ENCODE results near the gene RALGPS1. TPM values are rescaled to one million over a fixed set of nuclear protein-coding genes. Genes with fewer than 3 reads are reported as not detected.

RALGPS1 gene
- total RNA-seq, 2 experiments from 2014 or later, result 1.9 to 4.4 TPM

GRCh38 chr9:126885131-126885641 lies 29.4 kb upstream of the RALGPS1 start:
- Mint-ChIP-seq H3K27ac (no peak overlapping the region), H3K36me3 (peaks cover 6% of the 10 kb centered on the region), H3K4me1 (no peaks in the 10 kb centered on the region), H3K4me3 (no peak overlapping the region), H3K27me3 (no peaks in the 10 kb centered on the region), H3K9me3 (ENCODE audit: low read depth) (no peaks in the 10 kb centered on the region)
- CTCF ChIA-PET, result no interaction called here
- ATAC-seq, result no peak
- DNase-seq, result no peak

- Mint-ChIP-seq H3K27me3 (no peaks in the 10 kb centered on the region), H3K9me3 (ENCODE audit: low read depth) (no peaks in the 10 kb centered on the region), H3K27ac (no peak overlapping the region), H3K36me3 (no peaks in the 10 kb centered on the region), H3K4me3 (no peak overlapping the region), H3K4me1 (no peaks in the 10 kb centered on the region)
- CTCF ChIA-PET, result no interaction called here
- DNase-seq, result no peak
- no peak for ATAC-seq
Observed at GRCh38 chr9:126886034-126886822, 28.4 kb upstream of the RALGPS1 start.

DNA sequence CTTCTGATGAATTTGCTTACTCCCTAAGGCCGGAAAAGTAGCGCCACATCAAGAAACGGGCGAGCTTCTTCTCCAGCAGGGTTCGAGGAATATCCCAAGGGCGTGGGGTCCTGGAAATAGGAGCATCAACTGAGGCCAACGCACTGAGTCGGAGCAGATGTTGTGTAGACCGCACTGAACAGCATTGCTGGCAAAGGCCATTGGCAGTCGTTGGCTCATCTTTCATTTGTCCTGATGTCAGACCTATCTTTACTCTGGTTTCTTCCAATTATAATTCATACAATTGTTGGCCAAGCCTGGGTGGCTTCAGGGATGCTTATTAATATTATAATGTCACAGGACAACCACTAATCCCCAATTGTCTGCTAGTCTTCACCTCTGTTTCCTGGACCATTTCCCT lies 27.7 kb upstream of the RALGPS1 start:
- no peaks in the 10 kb centered on the region for H3K4me1 Mint-ChIP-seq
- CTCF ChIA-PET, result no interaction called here
- H3K27me3 Mint-ChIP-seq, result no peaks in the 10 kb centered on the region
- ATAC-seq (no peak), DNase-seq (no peak)
- no peaks in the 10 kb centered on the region for H3K9me3 Mint-ChIP-seq (ENCODE audit: low read depth)
- H3K36me3 Mint-ChIP-seq, result no peaks in the 10 kb centered on the region
- no peak overlapping the region for H3K4me3 Mint-ChIP-seq
- H3K27ac Mint-ChIP-seq, result no peak overlapping the region

DNA sequence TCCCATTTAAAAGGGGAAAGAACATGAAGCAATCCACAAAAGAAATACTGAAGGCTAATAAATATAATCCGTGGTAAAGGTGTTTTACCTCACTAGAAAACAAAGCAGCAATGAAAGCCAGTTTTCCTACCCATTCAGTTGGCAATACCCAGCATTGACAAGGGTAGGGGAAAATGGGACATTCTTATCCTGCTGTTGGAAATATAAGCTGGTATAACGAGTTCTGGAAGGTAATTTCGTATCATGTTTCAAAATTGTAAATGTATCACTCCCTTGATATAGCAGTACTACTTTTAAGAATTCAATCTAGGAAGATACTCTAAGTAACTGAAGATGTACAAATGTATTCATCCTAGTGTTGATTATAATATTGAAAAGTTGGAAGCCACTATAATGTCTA lies 22.9 kb upstream of the RALGPS1 start:
- Mint-ChIP-seq H3K27me3 (no peaks in the 10 kb centered on the region), H3K4me1 (peaks cover 2% of the 10 kb centered on the region), H3K9me3 (ENCODE audit: low read depth) (no peaks in the 10 kb centered on the region), H3K27ac (no peak overlapping the region), H3K36me3 (no peaks in the 10 kb centered on the region), H3K4me3 (no peak overlapping the region)
- CTCF ChIA-PET, result no interaction called here
- ATAC-seq (no peak), DNase-seq (no peak)

GRCh38 chr9:126893079-126893478 lies 21.5 kb upstream of the RALGPS1 start:
- H3K36me3 Mint-ChIP-seq, result no peaks in the 10 kb centered on the region
- H3K9me3 Mint-ChIP-seq (ENCODE audit: low read depth), result no peaks in the 10 kb centered on the region
- no peak for DNase-seq
- peaks cover 2% of the 10 kb centered on the region for H3K4me1 Mint-ChIP-seq
- peaks cover 8% of the 10 kb centered on the region for H3K27me3 Mint-ChIP-seq
- no peak for ATAC-seq
- CTCF ChIA-PET, result no interaction called here
- H3K4me3 Mint-ChIP-seq, result no peak overlapping the region
- H3K27ac Mint-ChIP-seq, result no peak overlapping the region

- CTCF ChIA-PET, result no interaction called here
- ATAC-seq (no peak), DNase-seq (no peak)
- Mint-ChIP-seq H3K36me3 (no peaks in the 10 kb centered on the region), H3K4me3 (no peak overlapping the region), H3K27me3 (peaks cover 8% of the 10 kb centered on the region), H3K27ac (no peak overlapping the region), H3K9me3 (ENCODE audit: low read depth) (no peaks in the 10 kb centered on the region), H3K4me1 (peaks cover 2% of the 10 kb centered on the region)
Observed at GRCh38 chr9:126894052-126894603, 20.5 kb upstream of the RALGPS1 start.

DNA sequence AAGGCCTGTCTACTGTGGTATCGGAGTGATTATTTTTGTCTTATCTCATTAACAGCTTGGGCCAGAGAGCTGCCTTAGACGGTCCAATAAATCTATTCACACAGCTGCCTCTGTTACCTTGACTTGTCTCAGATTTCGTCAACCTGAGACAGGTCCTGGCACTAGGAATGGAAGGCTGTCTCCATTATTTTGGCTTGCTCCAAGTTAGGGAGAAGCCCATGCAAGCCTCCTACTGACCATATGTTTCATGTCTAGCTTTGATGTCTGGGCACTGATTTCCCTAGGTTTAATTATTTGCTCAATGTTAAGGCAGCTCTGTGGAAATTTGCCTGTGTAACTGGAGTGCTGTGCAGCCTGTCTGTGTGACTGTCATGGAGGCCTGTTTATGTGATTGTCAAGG lies 12.4 kb upstream of the RALGPS1 start:
- CTCF ChIA-PET, result no interaction called here
- peaks cover 6% of the 10 kb centered on the region for H3K36me3 Mint-ChIP-seq
- no peak for DNase-seq

DNA sequence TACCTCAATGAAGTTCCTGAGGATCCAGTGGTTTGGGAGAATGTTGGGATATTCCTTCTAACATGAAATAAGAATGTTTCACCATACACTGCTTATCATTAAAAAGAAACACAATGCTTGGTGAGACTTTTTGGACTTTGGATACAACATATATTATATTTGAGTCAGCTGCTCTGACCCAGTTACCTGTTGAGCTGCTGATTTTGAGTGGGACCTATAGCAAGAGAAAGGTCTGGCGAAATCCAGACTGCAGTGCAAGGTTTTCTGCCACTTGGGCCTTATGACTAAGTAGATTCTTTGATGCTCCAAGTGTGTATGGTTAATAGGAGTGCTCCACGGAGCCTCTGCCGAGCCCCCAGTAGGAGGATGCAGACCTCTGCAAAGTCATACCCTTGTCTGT lies 10.0 kb upstream of the RALGPS1 start:
- CTCF ChIA-PET, result interaction anchor here (1.1 kb wide), 1 partner anchor 31 kb away, joined by 3 read pairs; no protein-coding TSS in a partner anchor
- H3K4me3 Mint-ChIP-seq, result no peak overlapping the region
- peaks cover 6% of the 10 kb centered on the region for H3K36me3 Mint-ChIP-seq
- no peak overlapping the region for H3K27ac Mint-ChIP-seq
- no peak for DNase-seq
- H3K4me1 Mint-ChIP-seq, result no peaks in the 10 kb centered on the region
- peaks cover 12% of the 10 kb centered on the region for H3K27me3 Mint-ChIP-seq
- no peak for ATAC-seq
- peaks cover 10% of the 10 kb centered on the region for H3K9me3 Mint-ChIP-seq (ENCODE audit: low read depth)

More for the DNA sequence above, 12.4 kb upstream of the RALGPS1 start:
- Mint-ChIP-seq H3K4me3 (no peak overlapping the region), H3K4me1 (no peaks in the 10 kb centered on the region), H3K9me3 (ENCODE audit: low read depth) (peaks cover 10% of the 10 kb centered on the region), H3K27ac (no peak overlapping the region), H3K27me3 (peaks cover 10% of the 10 kb centered on the region)
- ATAC-seq, result no peak

- ATAC-seq (no peak), DNase-seq (no peak)
- no peak overlapping the region for H3K4me3 Mint-ChIP-seq
- CTCF ChIA-PET, result interaction anchor here (1.3 kb wide), 1 partner anchor 201 kb away, joined by 4 read pairs; no protein-coding TSS in a partner anchor
- peaks cover 16% of the 10 kb centered on the region for H3K27me3 Mint-ChIP-seq
- H3K36me3 Mint-ChIP-seq, result peaks cover 4% of the 10 kb centered on the region
- peaks cover 7% of the 10 kb centered on the region for H3K9me3 Mint-ChIP-seq (ENCODE audit: low read depth)
- no peaks in the 10 kb centered on the region for H3K4me1 Mint-ChIP-seq
- no peak overlapping the region for H3K27ac Mint-ChIP-seq
Observed at GRCh38 chr9:126906091-126906490, 8.5 kb upstream of the RALGPS1 start.

DNA sequence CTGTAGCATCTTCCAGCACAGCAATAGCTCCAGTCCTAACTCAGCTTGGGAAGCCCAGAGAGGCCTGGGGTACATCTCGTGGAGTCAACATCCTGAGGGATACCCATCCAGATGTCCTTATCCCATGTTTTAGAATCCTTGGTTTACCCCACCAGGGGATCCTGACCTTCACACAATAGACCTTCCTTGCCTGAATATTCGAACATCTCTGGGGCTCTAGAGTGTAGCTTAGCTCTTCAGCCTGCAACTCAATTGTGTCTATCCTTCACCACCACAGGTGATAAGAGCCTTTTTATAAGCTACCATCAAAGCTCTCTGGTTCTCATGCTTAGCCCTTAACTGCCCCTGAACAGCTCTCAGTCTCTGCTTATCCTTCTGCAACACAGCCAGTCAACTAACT lies 7.5 kb upstream of the RALGPS1 start:
- Mint-ChIP-seq H3K4me3 (no peak overlapping the region), H3K9me3 (ENCODE audit: low read depth) (no peaks in the 10 kb centered on the region), H3K27ac (no peak overlapping the region), H3K36me3 (no peaks in the 10 kb centered on the region), H3K27me3 (peaks cover 23% of the 10 kb centered on the region), H3K4me1 (no peaks in the 10 kb centered on the region)
- DNase-seq (no peak), ATAC-seq (no peak)
- CTCF ChIA-PET, result interaction anchor here (1.3 kb wide), 1 partner anchor 202 kb away, joined by 4 read pairs; no protein-coding TSS in a partner anchor

DNA sequence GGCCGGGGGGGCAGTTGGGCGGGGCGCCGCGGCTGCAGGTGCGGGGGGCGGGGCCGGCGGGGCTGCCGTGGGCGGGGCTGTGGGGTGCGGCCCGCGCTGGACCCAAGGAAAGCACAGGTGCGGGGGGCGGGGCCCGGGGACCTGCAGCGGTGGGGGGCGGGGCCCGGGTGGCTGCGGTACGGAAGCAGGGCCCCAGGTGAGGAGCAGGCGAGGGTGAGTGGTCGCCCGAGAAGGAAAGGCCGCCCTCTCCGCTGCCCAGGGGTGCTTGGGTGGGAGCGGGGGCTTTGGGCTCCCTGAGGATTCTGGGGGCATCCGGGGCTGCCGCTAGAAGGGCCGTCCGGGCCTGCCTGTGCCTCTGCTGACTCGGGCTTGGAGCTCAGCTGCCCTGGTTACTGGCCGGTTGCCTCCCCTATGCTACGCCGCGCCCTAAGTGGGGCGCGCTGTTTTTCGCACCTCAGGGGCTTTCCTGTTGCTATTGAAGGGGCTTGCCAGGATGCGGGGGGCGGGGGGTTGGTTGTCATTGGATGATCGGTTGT lies 767 bp downstream of the RALGPS1 start:
- CTCF ChIA-PET, result interaction anchor here (0.9 to 1.0 kb wide), 2 partner anchors 27 to 209 kb away, joined by 3 to 5 read pairs; no protein-coding TSS in a partner anchor
- DNase-seq (no peak), ATAC-seq (peak; percentile 14)

GRCh38 chr9:126915846-126916543 lies 1.4 kb downstream of the RALGPS1 start:
- no peak for DNase-seq
- Mint-ChIP-seq H3K9me3 (ENCODE audit: low read depth) (no peaks in the 10 kb centered on the region), H3K36me3 (no peaks in the 10 kb centered on the region), H3K4me1 (peaks cover 9% of the 10 kb centered on the region), H3K27me3 (peaks cover 39% of the 10 kb centered on the region), H3K4me3 (peak overlapping the region; percentile 61), H3K27ac (no peak overlapping the region)
- CTCF ChIA-PET, result interaction anchor here (0.6 to 2.2 kb wide), 2 partner anchors 11 to 213 kb away, joined by 3 to 7 read pairs; no protein-coding TSS in a partner anchor
- ATAC-seq, result no peak

More for the DNA sequence above, 767 bp downstream of the RALGPS1 start:
- no peaks in the 10 kb centered on the region for H3K9me3 Mint-ChIP-seq (ENCODE audit: low read depth)
- peaks cover 9% of the 10 kb centered on the region for H3K4me1 Mint-ChIP-seq
- no peaks in the 10 kb centered on the region for H3K36me3 Mint-ChIP-seq
- peaks cover 39% of the 10 kb centered on the region for H3K27me3 Mint-ChIP-seq
- H3K4me3 Mint-ChIP-seq, result peak overlapping the region; percentile 61
- H3K27ac Mint-ChIP-seq, result no peak overlapping the region

DNA sequence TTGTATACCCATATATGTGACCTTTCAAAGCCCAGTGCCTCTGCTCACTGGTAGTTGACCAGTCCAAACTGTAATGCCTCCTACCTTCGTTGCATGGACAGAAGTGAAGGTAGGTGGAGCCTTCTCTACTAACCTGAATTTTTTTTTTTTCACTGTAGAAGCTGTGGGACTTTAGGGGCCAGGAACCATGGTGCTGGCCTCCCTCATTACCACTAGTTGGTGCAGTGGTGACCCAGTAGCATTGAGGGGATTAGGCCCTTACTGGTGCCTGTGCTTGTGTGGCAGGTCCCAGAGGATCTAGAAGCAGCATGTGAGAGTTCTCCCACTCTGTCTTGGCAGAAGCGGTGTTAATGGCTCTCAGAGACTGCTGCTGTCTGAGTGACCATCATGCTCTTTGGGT lies 2.3 kb downstream of the RALGPS1 start:
- peaks cover 9% of the 10 kb centered on the region for H3K4me1 Mint-ChIP-seq
- no peak for DNase-seq
- no peak for ATAC-seq

More for the DNA sequence above, 2.3 kb downstream of the RALGPS1 start:
- Mint-ChIP-seq H3K9me3 (ENCODE audit: low read depth) (no peaks in the 10 kb centered on the region), H3K27me3 (peaks cover 33% of the 10 kb centered on the region), H3K36me3 (no peaks in the 10 kb centered on the region), H3K27ac (no peak overlapping the region), H3K4me3 (no peak overlapping the region)
- CTCF ChIA-PET, result interaction anchor here (2.2 kb wide), 1 partner anchor 10 kb away, joined by 7 read pairs; no protein-coding TSS in a partner anchor
